Adrenal gland (tissue), 5 donors: ENCODE results near the gene THEM5.

Experiments
- POLR2A ChIP-seq, 2 donors: fragments of 450-650 bp; IDR thresholded peaks; one replicate each; pipeline ENCODE4 v1.6.1; 2017; ENCODE audit warnings: antibody characterized with exemption in 2 of 2, mild to moderate bottlenecking in 2 of 2, moderate library complexity in 1 of 2
- TF ChIP-seq, protein P1 (sequence below), 6 experiments: fragments of 450-650 bp in 4 of 6; fragments of 200-600 bp in 2 of 6; sonication (generic) in 1 of 6; IDR thresholded peaks; 1 replicate in 5 of 6; 2 replicates in 1 of 6; pipeline versions ENCODE4 v1.5.1 to v1.8.0; 2016 to 2021; ENCODE audit warnings: antibody characterized with exemption in 6 of 6, mild to moderate bottlenecking in 2 of 6, moderate library complexity in 1 of 6
- donor health status: DM: no; HTN: no; CAD: no.

DNA sequence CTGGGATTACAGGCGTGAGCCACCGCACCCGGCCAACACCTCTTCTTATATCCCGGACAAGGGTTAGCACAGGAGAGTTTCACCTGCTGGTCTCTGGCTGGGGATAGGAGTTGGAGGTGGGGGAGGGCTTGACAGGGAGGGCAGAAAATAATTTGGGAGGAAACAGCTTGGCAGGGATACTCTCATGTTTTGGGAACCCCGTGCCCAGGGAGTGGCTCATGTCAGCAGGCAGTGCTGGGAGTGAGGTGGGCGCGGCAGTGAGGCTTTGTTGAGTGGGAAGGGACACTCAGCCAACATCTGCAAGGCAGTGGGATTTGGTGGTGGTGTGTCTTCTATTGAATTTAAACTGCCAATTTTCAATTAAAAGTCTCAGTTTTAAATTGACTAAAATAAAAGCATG lies 1.1 kb upstream of the THEM5 start:
- TF ChIP-seq POLR2A (IDR thresholded peaks at IDR 0.05) = no peak
- TF ChIP-seq, protein P1, sequence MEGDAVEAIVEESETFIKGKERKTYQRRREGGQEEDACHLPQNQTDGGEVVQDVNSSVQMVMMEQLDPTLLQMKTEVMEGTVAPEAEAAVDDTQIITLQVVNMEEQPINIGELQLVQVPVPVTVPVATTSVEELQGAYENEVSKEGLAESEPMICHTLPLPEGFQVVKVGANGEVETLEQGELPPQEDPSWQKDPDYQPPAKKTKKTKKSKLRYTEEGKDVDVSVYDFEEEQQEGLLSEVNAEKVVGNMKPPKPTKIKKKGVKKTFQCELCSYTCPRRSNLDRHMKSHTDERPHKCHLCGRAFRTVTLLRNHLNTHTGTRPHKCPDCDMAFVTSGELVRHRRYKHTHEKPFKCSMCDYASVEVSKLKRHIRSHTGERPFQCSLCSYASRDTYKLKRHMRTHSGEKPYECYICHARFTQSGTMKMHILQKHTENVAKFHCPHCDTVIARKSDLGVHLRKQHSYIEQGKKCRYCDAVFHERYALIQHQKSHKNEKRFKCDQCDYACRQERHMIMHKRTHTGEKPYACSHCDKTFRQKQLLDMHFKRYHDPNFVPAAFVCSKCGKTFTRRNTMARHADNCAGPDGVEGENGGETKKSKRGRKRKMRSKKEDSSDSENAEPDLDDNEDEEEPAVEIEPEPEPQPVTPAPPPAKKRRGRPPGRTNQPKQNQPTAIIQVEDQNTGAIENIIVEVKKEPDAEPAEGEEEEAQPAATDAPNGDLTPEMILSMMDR (IDR thresholded peaks at IDR 0.05) = no peak
